ENCODE results near the gene ZNF791. TPM values are rescaled to one million over a fixed set of nuclear protein-coding genes. Genes with fewer than 3 reads are reported as not detected.

The ZNF791 gene
- total and polyA plus RNA-seq, 3 experiments from 2014 or later = 21.3 to 23.8 (median 23.6) TPM

DNA sequence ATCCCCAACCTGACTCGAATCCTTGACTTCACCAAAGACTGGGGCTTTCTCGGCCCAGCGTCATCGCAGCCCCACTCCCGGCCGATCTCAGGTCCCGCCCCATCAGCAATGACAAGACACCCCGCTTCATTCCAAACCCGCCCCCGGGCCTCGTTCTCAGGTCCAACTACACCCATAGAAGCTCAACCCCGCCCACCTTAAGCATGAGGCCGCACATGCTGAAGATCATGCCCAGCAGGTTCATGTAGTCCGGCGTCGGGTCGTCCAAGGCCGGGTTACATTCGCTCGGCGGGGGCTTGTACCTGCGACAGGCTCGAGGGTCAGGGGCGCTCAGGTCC, 58.2 kb downstream of the ZNF791 start:
- POLR2A ChIA-PET = interaction anchor here (0.5 to 2.2 kb wide), 10 partner anchors 13 to 1904 kb away, joined by 3 to 12 read pairs (median 3); partner anchors contain the start of genes DHPS, GCDH, RNASEH2A and TRIR
- Mint-ChIP-seq H3K4me1 (peaks cover 48 to 64% (median 52%) of the 10 kb centered on the region in 3 donors), H3K4me3 (peak overlapping the region; percentile 87 to 99 (median 95))

DNA sequence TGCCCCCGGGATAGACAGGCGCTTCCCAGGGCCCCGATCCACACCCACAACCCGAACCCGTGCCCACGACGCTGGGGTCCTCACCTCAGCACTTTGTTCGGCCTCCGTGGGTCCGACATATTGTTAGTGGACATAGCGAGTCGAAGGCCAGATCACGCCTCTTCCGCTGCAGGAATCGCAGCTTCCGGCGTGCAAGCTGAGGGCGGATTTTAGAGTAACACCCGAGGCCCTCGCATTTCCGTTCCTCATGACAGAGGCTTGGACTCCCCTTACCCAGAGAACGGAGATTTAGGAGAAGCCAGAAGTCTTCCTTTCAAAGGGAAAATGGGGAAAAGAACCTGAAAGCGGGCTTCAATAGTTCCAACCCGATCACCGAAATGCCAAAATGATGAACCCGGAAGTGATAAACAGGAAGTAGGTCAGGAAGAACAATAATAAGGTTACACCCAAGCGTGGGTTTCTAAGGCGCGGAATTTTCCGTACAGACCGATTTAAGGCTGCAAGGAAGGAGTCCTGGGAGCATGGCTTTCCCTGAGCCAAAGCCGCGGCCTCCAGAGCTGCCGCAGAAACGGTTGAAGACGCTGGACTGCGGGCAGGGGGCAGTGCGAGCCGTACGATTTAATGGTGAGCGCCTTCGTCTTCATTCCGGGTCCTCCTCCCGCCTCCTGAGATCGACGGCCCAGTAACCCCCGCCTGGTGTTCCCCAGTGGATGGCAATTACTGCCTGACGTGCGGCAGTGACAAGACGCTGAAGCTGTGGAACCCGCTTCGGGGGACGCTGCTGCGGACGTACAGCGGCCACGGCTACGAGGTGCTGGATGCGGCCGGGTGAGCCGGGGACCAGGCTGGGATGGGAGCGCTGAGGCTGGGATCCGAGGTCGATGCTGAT, 58.8 kb downstream of the ZNF791 start:
- POLR2A ChIA-PET = interaction anchor here (0.5 to 2.2 kb wide), 12 partner anchors 12 to 1089 kb away, joined by 3 to 12 read pairs (median 3); partner anchors contain the start of genes DHPS, FBXW9, GCDH and JUNB
- H3K4me1 Mint-ChIP-seq = peaks cover 50 to 64% (median 52%) of the 10 kb centered on the region in 3 donors

More for the DNA sequence above, 58.2 kb downstream of the ZNF791 start:
- Mint-ChIP-seq H3K9me3 (no peaks in the 10 kb centered on the region), H3K36me3 (peaks cover 2 to 54% (median 4%) of the 10 kb centered on the region in 3 donors), H3K27ac (peak overlapping the region; percentile 99 to 100 (median 100)), H3K27me3 (no peaks in the 10 kb centered on the region)
- CTCF ChIA-PET = interaction anchor here (0.6 to 2.5 kb wide), 8 partner anchors 10 to 179 kb away, joined by 3 to 8 read pairs (median 3); partner anchors contain the start of gene DHPS
- Histone ChIP-seq H3K4me3 (ENCODE audit: low read length) (peak overlapping the region; percentile 71), H3K27me3 (ENCODE audit: insufficient read depth, low read length, poor library complexity, severe bottlenecking) (no peaks in the 10 kb centered on the region), H3K4me1 (ENCODE audit: insufficient read depth, low read length) (peaks cover 43% of the 10 kb centered on the region), H3K27ac (ENCODE audit: low read depth, low read length) (peak overlapping the region; percentile 86), H3K36me3 (ENCODE audit: insufficient read depth, low read length) (peaks cover 3% of the 10 kb centered on the region), H3K9me3 (ENCODE audit: low read length) (no peaks in the 10 kb centered on the region)
- peak; percentile 64 to 82 (median 68) for DNase-seq

DNA sequence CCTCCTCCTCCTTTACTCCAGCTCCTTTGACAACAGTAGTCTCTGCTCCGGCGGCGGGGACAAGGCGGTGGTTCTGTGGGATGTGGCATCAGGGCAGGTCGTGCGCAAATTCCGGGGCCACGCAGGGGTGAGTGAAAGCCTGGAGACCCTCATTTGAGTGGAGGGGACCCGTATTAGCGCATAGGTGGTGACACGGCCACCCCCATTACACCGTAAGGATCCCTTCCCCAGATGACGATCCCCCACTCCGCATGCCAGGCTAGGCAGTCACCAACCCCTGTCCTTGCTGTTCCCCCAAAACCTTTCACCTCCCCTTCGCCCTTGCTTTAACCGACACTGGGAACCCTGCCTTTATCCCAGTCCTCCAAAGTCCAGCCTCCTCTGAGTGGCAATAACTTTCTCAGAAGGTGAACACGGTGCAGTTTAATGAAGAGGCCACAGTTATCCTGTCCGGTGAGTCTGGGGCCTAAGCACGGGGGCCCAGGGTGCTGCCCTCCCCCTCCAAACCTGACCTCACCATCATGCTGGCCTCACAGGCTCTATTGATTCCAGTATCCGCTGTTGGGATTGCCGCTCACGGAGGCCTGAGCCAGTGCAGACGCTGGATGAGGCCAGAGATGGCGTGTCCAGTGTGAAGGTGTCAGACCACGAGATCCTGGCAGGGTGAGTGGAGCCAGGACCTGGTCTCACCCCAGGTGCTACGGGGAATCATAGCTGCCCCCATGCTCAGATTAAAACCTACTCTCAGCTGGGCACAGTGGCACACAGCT, 59.6 kb downstream of the ZNF791 start:
- Mint-ChIP-seq H3K27me3 (no peaks in the 10 kb centered on the region), H3K36me3 (peaks cover 4 to 54% (median 6%) of the 10 kb centered on the region in 3 donors), H3K4me1 (peaks cover 45 to 56% (median 46%) of the 10 kb centered on the region in 3 donors), H3K9me3 (no peaks in the 10 kb centered on the region), H3K27ac (peak overlapping the region; percentile 42 to 100 (median 100)), H3K4me3 (peak overlapping the region; percentile 87 to 99 (median 95))
- Histone ChIP-seq H3K27me3 (ENCODE audit: insufficient read depth, low read length, poor library complexity, severe bottlenecking) (no peaks in the 10 kb centered on the region), H3K9me3 (ENCODE audit: low read length) (no peaks in the 10 kb centered on the region), H3K36me3 (ENCODE audit: insufficient read depth, low read length) (peaks cover 12% of the 10 kb centered on the region), H3K27ac (ENCODE audit: low read depth, low read length) (peak overlapping the region; percentile 86), H3K4me1 (ENCODE audit: insufficient read depth, low read length) (peaks cover 34% of the 10 kb centered on the region), H3K4me3 (ENCODE audit: low read length) (peak overlapping the region; percentile 71)
- DNase-seq = no peak
- POLR2A ChIA-PET = interaction anchor here (0.9 to 2.2 kb wide), 4 partner anchors 26 to 136 kb away, joined by 3 to 12 read pairs (median 4); partner anchors contain the start of genes FBXW9, RNASEH2A, ZNF490 and ZNF791
- CTCF ChIA-PET = interaction anchor here (0.7 to 4.3 kb wide), 8 partner anchors 11 to 110 kb away, joined by 3 to 19 read pairs (median 6); partner anchors contain the start of gene DHPS

More for the DNA sequence above, 58.8 kb downstream of the ZNF791 start:
- peak; percentile 63 to 84 (median 74) for DNase-seq
- Mint-ChIP-seq H3K4me3 (peak overlapping the region; percentile 87 to 99 (median 95)), H3K27ac (peak overlapping the region; percentile 99 to 100 (median 100)), H3K36me3 (peaks cover 4 to 55% (median 5%) of the 10 kb centered on the region in 3 donors), H3K27me3 (no peaks in the 10 kb centered on the region), H3K9me3 (no peaks in the 10 kb centered on the region)
- Histone ChIP-seq H3K4me3 (ENCODE audit: low read length) (peak overlapping the region; percentile 71), H3K27ac (ENCODE audit: low read depth, low read length) (peak overlapping the region; percentile 86), H3K4me1 (ENCODE audit: insufficient read depth, low read length) (peaks cover 42% of the 10 kb centered on the region), H3K9me3 (ENCODE audit: low read length) (no peaks in the 10 kb centered on the region), H3K27me3 (ENCODE audit: insufficient read depth, low read length, poor library complexity, severe bottlenecking) (no peaks in the 10 kb centered on the region), H3K36me3 (ENCODE audit: insufficient read depth, low read length) (peaks cover 9% of the 10 kb centered on the region)
- CTCF ChIA-PET = interaction anchor here (0.6 to 2.5 kb wide), 8 partner anchors 9 to 127 kb away, joined by 3 to 8 read pairs (median 3); partner anchors contain the start of gene DHPS

DNA sequence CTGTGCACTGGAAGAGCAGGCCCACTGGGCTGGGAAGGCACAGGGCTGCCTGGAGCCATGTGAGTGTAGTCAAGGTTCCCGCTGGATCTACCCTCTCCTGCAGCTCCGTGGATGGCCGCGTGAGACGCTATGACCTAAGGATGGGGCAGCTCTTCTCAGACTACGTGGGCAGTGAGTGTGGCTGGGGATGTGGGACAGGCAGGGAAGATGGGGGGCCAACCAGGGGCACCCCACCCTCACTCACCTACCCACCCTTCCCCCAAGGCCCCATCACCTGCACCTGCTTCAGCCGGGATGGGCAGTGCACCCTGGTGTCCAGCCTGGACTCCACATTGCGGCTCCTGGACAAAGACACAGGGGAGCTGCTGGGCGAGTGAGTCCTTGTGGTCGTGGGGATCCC, 62.0 kb downstream of the ZNF791 start:
- Mint-ChIP-seq H3K27me3 (no peaks in the 10 kb centered on the region), H3K4me3 (no peak overlapping the region), H3K36me3 (peaks cover 4 to 68% (median 11%) of the 10 kb centered on the region in 3 donors), H3K27ac (peak overlapping the region in 2 of 8 donors; percentile 51 to 58), H3K9me3 (no peaks in the 10 kb centered on the region), H3K4me1 (peaks cover 37 to 49% (median 38%) of the 10 kb centered on the region in 3 donors)
- ChIA-PET POLR2A (interaction anchor here (0.9 kb wide), 1 partner anchor 12 kb away, joined by 3 read pairs; no protein-coding TSS in a partner anchor), CTCF (interaction anchor here (0.6 to 4.3 kb wide), 12 partner anchors 8 to 109 kb away, joined by 3 to 19 read pairs (median 5); partner anchors contain the start of genes DHPS and GET3)
- peaks cover 30% of the 10 kb centered on the region for H3K4me1 ChIP-seq (ENCODE audit: insufficient read depth, low read length)
- no peaks in the 10 kb centered on the region for H3K9me3 ChIP-seq (ENCODE audit: low read length)
- H3K4me3 ChIP-seq (ENCODE audit: low read length) = no peak overlapping the region
- no peak overlapping the region for H3K27ac ChIP-seq (ENCODE audit: low read depth, low read length)
- DNase-seq = no peak
- peaks cover 34% of the 10 kb centered on the region for H3K36me3 ChIP-seq (ENCODE audit: insufficient read depth, low read length)
- H3K27me3 ChIP-seq (ENCODE audit: insufficient read depth, low read length, poor library complexity, severe bottlenecking) = no peaks in the 10 kb centered on the region

DNA sequence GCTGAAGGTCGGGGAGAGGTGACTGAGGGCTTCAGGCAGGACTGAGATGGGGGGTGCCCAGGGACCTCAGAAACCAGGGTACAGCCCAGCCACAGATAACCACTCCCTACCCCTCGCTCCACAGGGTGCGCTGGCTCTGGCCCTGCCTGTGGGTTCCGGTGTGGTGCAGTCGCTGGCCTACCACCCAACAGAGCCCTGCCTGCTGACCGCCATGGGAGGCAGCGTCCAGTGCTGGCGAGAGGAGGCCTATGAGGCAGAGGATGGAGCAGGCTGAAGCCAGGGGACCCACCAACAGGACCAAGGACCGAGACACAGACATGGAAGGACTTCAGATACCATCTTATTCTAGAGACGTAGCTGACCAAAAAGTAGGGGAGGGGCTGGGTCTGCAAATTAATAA, 64.7 kb downstream of the ZNF791 start:
- DNase-seq = no peak
- H3K27me3 ChIP-seq (ENCODE audit: insufficient read depth, low read length, poor library complexity, severe bottlenecking) = no peaks in the 10 kb centered on the region
- peaks cover 55% of the 10 kb centered on the region for H3K36me3 ChIP-seq (ENCODE audit: insufficient read depth, low read length)
- Mint-ChIP-seq H3K27ac (no peak overlapping the region), H3K4me1 (peaks cover 20 to 38% (median 27%) of the 10 kb centered on the region in 3 donors), H3K4me3 (no peak overlapping the region), H3K27me3 (no peaks in the 10 kb centered on the region), H3K9me3 (no peaks in the 10 kb centered on the region), H3K36me3 (peaks cover 4 to 73% (median 18%) of the 10 kb centered on the region in 3 donors)
- no peak overlapping the region for H3K27ac ChIP-seq (ENCODE audit: low read depth, low read length)
- ChIA-PET CTCF (interaction anchor here (1.2 to 2.1 kb wide), 4 partner anchors 108 to 215 kb away, joined by 3 to 6 read pairs (median 5); partner anchors contain the start of gene GCDH), POLR2A (no interaction called here)
- H3K9me3 ChIP-seq (ENCODE audit: low read length) = no peaks in the 10 kb centered on the region
- H3K4me3 ChIP-seq (ENCODE audit: low read length) = no peak overlapping the region
- H3K4me1 ChIP-seq (ENCODE audit: insufficient read depth, low read length) = peaks cover 22% of the 10 kb centered on the region

DNA sequence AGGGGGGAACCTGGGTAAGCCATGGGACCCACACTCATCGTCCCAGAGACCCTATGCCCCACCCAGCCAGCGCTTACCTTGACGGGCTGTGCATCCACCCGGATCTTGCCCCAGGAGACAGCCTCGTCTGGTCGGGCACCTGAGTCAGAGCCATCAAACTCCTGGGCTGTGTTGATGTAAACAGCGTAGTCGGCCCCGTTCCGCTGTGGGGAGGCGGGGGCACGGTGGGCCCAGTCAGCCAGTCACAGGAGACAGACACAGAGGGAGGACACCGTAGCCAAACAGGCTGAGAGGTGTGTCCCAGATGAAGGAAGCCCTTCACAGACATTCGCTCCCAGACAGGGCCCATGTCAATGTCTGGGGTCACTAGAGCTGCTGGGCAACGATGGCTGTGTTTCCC, 65.2 kb downstream of the ZNF791 start:
- H3K4me3 Mint-ChIP-seq = peak overlapping the region in 1 of 7 donors; percentile 90
- H3K4me1 ChIP-seq (ENCODE audit: insufficient read depth, low read length) = peaks cover 19% of the 10 kb centered on the region
- CTCF ChIA-PET = interaction anchor here (1.0 to 5.3 kb wide), 11 partner anchors 10 to 215 kb away, joined by 3 to 32 read pairs (median 3); partner anchors contain the start of genes GCDH, MAN2B1 and WDR83

DNA sequence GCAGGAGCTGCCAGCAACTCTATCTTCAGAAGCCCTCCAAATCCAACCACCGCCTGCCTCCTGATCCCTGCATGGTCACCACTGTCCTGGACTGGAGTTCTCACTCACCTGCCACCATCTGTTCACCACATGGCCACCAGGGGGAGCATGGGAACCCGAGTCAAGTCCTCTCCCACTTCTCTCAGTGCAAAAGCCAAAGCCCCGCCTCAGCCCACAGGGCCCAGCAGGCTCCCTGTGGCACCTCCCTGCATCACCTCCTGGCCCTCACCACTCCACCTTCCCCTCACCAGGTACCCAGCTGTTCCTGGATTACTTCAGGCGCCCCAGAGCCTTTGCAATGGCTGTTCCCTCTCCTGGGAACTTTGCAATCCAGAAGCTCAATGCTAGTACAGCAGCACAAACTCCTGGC, 65.7 kb downstream of the ZNF791 start:
- H3K9me3 Mint-ChIP-seq = no peaks in the 10 kb centered on the region
- CTCF ChIA-PET = interaction anchor here (0.7 to 5.3 kb wide), 19 partner anchors 10 to 214 kb away, joined by 3 to 32 read pairs (median 3); partner anchors contain the start of genes GCDH, MAN2B1 and WDR83

More for the DNA sequence above, 65.2 kb downstream of the ZNF791 start:
- no peaks in the 10 kb centered on the region for H3K27me3 Mint-ChIP-seq
- no peak for DNase-seq
- POLR2A ChIA-PET = no interaction called here
- no peak overlapping the region for H3K4me3 ChIP-seq (ENCODE audit: low read length)
- no peak overlapping the region for H3K27ac ChIP-seq (ENCODE audit: low read depth, low read length)
- peaks cover 5 to 74% (median 18%) of the 10 kb centered on the region in 3 donors for H3K36me3 Mint-ChIP-seq
- H3K9me3 ChIP-seq (ENCODE audit: low read length) = no peaks in the 10 kb centered on the region
- H3K9me3 Mint-ChIP-seq = no peaks in the 10 kb centered on the region
- H3K27me3 ChIP-seq (ENCODE audit: insufficient read depth, low read length, poor library complexity, severe bottlenecking) = no peaks in the 10 kb centered on the region
- H3K27ac Mint-ChIP-seq = peak overlapping the region in 4 of 8 donors; percentile 40 to 89 (median 51)
- peaks cover 17 to 35% (median 26%) of the 10 kb centered on the region in 3 donors for H3K4me1 Mint-ChIP-seq
- H3K36me3 ChIP-seq (ENCODE audit: insufficient read depth, low read length) = peaks cover 55% of the 10 kb centered on the region

More for the DNA sequence above, 65.7 kb downstream of the ZNF791 start:
- DNase-seq = peak; percentile 62 to 87 (median 73)
- H3K4me3 ChIP-seq (ENCODE audit: low read length) = no peak overlapping the region
- Mint-ChIP-seq H3K36me3 (peaks cover 9 to 79% (median 22%) of the 10 kb centered on the region in 3 donors), H3K27ac (peak overlapping the region in 7 of 8 donors; percentile 43 to 89 (median 64)), H3K4me1 (peaks cover 21 to 40% (median 30%) of the 10 kb centered on the region in 3 donors), H3K4me3 (peak overlapping the region in 3 of 7 donors; percentile 16 to 90 (median 59)), H3K27me3 (peaks cover 0 to 2% of the 10 kb centered on the region in 2 donors)
- peaks cover 19% of the 10 kb centered on the region for H3K4me1 ChIP-seq (ENCODE audit: insufficient read depth, low read length)
- H3K36me3 ChIP-seq (ENCODE audit: insufficient read depth, low read length) = peaks cover 55% of the 10 kb centered on the region
- H3K9me3 ChIP-seq (ENCODE audit: low read length) = no peaks in the 10 kb centered on the region
- H3K27ac ChIP-seq (ENCODE audit: low read depth, low read length) = no peak overlapping the region
- POLR2A ChIA-PET = no interaction called here
- H3K27me3 ChIP-seq (ENCODE audit: insufficient read depth, low read length, poor library complexity, severe bottlenecking) = no peaks in the 10 kb centered on the region
